ENCODE data around the gene EXOC6.

EXOC6 gene

GRCh38 chr10:92851003-92851402 lies 2.7 kb downstream of the EXOC6 start:
- DNase-seq (ENCODE audit: insufficient read length, low spot score) (no peak), FAIRE-seq (no peak)
- TF ChIP-seq CTCF (IDR thresholded peaks at IDR 0.05; ENCODE audit: insufficient read depth, missing control alignments), result no peak

GRCh38 chr10:92855560-92855959 lies 7.2 kb downstream of the EXOC6 start:
- DNase-seq (ENCODE audit: insufficient read length, low spot score) (no peak), FAIRE-seq (no peak)
- TF ChIP-seq CTCF (IDR thresholded peaks at IDR 0.05; ENCODE audit: insufficient read depth, missing control alignments), result no peak

- no peak for TF ChIP-seq CTCF (IDR thresholded peaks at IDR 0.05; ENCODE audit: insufficient read depth, missing control alignments)
- DNase-seq (ENCODE audit: insufficient read length, low spot score) (no peak), FAIRE-seq (no peak)
Measured at GRCh38 chr10:92857904-92858514, 9.7 kb downstream of the EXOC6 start.

- FAIRE-seq, result no peak
- TF ChIP-seq CTCF (IDR thresholded peaks at IDR 0.05; ENCODE audit: insufficient read depth, missing control alignments), result no peak
- DNase-seq (ENCODE audit: insufficient read length, low spot score), result no peak
Measured at GRCh38 chr10:92867235-92867634, 18.9 kb downstream of the EXOC6 start.

- no peak for FAIRE-seq
- no peak for DNase-seq (ENCODE audit: insufficient read length, low spot score)
- no peak for TF ChIP-seq CTCF (IDR thresholded peaks at IDR 0.05; ENCODE audit: insufficient read depth, missing control alignments)
Measured at GRCh38 chr10:92868036-92868435, 19.7 kb downstream of the EXOC6 start.

GRCh38 chr10:92868557-92868956 lies 20.2 kb downstream of the EXOC6 start:
- FAIRE-seq (no peak), DNase-seq (ENCODE audit: insufficient read length, low spot score) (no peak)

More at GRCh38 chr10:92868557-92868956, 20.2 kb downstream of the EXOC6 start:
- TF ChIP-seq CTCF (IDR thresholded peaks at IDR 0.05; ENCODE audit: insufficient read depth, missing control alignments), result no peak
